ENCODE data around the gene CFAP90.

GRCh38 chr5:7795306-7795705 lies 55.6 kb downstream of the CFAP90 start:
- no peak for TF ChIP-seq CTCF (IDR thresholded peaks at IDR 0.05; ENCODE audit: insufficient read depth, low read length, poor library complexity, severe bottlenecking)
- TF ChIP-seq EZH2phosphoT487 (conservative IDR thresholded peaks at IDR 0.05; ENCODE audit: low read length): no peak
